ENCODE measurements around the gene TFDP1. TPM values are rescaled to one million over a fixed set of nuclear protein-coding genes. Genes with fewer than 3 reads are reported as not detected.
A peak's percentile ranks its signal among the peaks of the same experiment; 100 is the strongest.

Gene TFDP1
- total RNA-seq, 4 donors from 2014 or later: 55.7 to 82.1 (median 59.5) TPM

DNA sequence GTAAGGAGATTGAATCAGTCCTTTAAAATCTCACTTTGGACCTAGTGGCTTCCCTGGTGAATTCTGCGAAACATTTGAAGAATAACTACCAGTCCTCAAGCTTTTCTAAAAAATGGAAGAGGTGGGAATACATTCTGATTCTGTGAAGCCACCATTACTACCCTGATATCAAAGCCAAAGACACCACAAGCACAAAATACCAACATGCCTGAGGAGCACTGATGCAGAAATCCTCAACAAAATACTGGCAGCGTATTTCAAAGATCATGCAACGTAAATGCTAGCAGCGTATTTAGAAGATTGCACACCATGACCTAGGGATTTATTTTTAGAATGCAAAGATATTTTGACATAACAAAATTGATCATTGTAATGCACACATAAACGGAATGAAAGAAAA, 59.0 kb downstream of the TFDP1 start:
- intact Hi-C loops (cut with DNase I): no loop called here
- Histone ChIP-seq H3K4me3 (no peak overlapping the region), H3K9me3 (peaks cover 0 to 4% (median 0%) of the 10 kb centered on the region in 3 donors), H3K27ac (no peak overlapping the region), H3K36me3 (peaks cover 0 to 42% (median 11%) of the 10 kb centered on the region in 3 donors), H3K27me3 (no peaks in the 10 kb centered on the region), H3K4me1 (peaks cover 8 to 36% (median 9%) of the 10 kb centered on the region in 3 donors)
- no peak for TF ChIP-seq CTCF (IDR thresholded peaks at IDR 0.05)
- no peak for TF ChIP-seq POLR2A (IDR thresholded peaks at IDR 0.05)
- DNase-seq: no peak
- 64 to 90% methylated on average over 5 of the region's 5 CpGs for WGBS, 2 donors

DNA sequence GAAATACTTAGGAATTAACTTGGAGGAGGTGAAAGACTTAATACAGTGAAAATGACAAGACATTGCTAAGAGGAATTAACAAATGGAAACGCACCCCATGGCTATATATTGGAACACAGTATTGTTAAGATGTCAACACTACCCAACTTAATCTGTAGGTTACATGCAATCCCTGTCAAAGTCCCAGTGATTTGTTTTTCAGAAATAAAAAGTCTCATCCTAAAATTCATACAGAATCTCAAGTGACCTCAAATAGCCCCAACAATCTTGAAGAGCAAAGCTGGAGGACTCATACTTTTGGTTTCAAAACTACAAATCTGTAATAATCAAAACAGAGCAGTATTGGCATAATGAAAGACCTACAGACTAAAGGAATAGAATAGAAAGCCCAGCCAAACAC, 60.2 kb downstream of the TFDP1 start:
- no peak for DNase-seq
- intact Hi-C loops (cut with DNase I): no loop called here
- 73 to 76% methylated on average over 1 of the region's 1 CpG for WGBS, 2 donors
- Histone ChIP-seq H3K4me3 (no peak overlapping the region), H3K9me3 (peaks cover 0 to 4% (median 0%) of the 10 kb centered on the region in 3 donors), H3K27me3 (no peaks in the 10 kb centered on the region), H3K36me3 (peaks cover 0 to 30% (median 8%) of the 10 kb centered on the region in 3 donors), H3K4me1 (peaks cover 8 to 36% (median 9%) of the 10 kb centered on the region in 3 donors), H3K27ac (no peak overlapping the region)
- TF ChIP-seq CTCF (IDR thresholded peaks at IDR 0.05) (no peak), POLR2A (IDR thresholded peaks at IDR 0.05) (no peak)

DNA sequence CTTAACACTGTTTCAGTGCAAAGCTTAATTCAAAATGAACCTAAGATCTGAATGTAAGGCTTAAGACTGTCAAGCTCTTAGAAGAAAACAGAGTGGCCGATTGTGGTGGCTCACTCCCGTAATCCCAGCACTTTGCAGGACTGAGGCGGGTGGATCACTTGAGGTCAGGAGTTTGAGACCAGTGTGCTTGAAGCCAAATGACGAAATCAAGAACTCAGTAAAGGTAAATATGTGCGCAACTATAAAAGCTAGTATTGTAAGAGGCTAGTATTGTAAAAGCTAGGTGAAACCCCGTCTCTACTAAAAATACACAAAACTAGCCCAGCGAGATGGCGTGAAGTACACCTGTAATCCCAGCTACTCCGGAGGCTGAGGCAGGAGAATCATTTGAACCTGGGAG, 60.8 kb downstream of the TFDP1 start:
- DNase-seq: no peak
- Histone ChIP-seq H3K27me3 (no peaks in the 10 kb centered on the region), H3K36me3 (peaks cover 0 to 25% (median 3%) of the 10 kb centered on the region in 3 donors), H3K27ac (no peak overlapping the region), H3K4me1 (peaks cover 8 to 37% (median 9%) of the 10 kb centered on the region in 3 donors), H3K9me3 (peaks cover 0 to 4% (median 0%) of the 10 kb centered on the region in 3 donors), H3K4me3 (no peak overlapping the region)
- 63 to 71% methylated on average over 9 of the region's 9 CpGs for WGBS, 2 donors
- intact Hi-C loops (cut with DNase I): no loop called here
- TF ChIP-seq POLR2A (IDR thresholded peaks at IDR 0.05) (no peak), CTCF (IDR thresholded peaks at IDR 0.05) (no peak)

DNA sequence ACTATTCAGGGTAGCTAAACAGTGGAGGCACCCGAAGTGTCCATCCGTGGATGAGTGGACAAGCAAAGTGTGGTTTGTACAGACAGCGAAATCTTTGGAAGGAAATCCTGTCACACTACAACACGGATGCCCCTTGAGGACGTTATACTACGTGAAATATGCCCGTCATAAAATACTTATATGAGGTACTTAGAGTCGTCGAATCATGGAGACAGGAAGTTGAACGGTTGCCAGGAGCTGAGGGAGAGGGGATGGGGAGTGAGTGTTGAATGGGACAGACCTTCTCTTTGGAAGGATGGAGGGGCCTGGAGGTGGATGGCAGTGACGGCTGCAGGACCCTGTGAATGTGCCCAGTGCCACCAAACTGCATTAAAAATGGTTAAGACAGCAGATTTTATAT, 61.8 kb downstream of the TFDP1 start:
- TF ChIP-seq CTCF (IDR thresholded peaks at IDR 0.05): no peak
- TF ChIP-seq POLR2A (IDR thresholded peaks at IDR 0.05): no peak
- H3K4me1 ChIP-seq: peaks cover 8 to 44% (median 9%) of the 10 kb centered on the region in 3 donors
- intact Hi-C loops (cut with DNase I): no loop called here
- no peak overlapping the region for H3K27ac ChIP-seq
- H3K4me3 ChIP-seq: no peak overlapping the region
- H3K36me3 ChIP-seq: peaks cover 0 to 14% (median 0%) of the 10 kb centered on the region in 3 donors
- H3K27me3 ChIP-seq: no peaks in the 10 kb centered on the region
- WGBS, 2 donors: 37 to 49% methylated on average over 11 of the region's 11 CpGs
- H3K9me3 ChIP-seq: peaks cover 0 to 4% (median 0%) of the 10 kb centered on the region in 3 donors
- DNase-seq: no peak

GRCh38 chr13:113646921-113647340, 62.4 kb downstream of the TFDP1 start:
- TF ChIP-seq CTCF (IDR thresholded peaks at IDR 0.05) (no peak), POLR2A (IDR thresholded peaks at IDR 0.05) (no peak)
- 37 to 44% methylated on average over 7 of the region's 10 CpGs for WGBS, 2 donors
- Histone ChIP-seq H3K9me3 (peaks cover 0 to 4% (median 0%) of the 10 kb centered on the region in 3 donors), H3K36me3 (peaks cover 0 to 9% (median 0%) of the 10 kb centered on the region in 3 donors), H3K27ac (peak overlapping the region; percentile 22 to 72 (median 41)), H3K4me3 (no peak overlapping the region), H3K4me1 (peaks cover 8 to 44% (median 9%) of the 10 kb centered on the region in 3 donors), H3K27me3 (no peaks in the 10 kb centered on the region)
- DNase-seq: no peak
- intact Hi-C loops (cut with DNase I): no loop called here
